ENCODE results near the gene HSPA8.

The HSPA8 gene

DNA sequence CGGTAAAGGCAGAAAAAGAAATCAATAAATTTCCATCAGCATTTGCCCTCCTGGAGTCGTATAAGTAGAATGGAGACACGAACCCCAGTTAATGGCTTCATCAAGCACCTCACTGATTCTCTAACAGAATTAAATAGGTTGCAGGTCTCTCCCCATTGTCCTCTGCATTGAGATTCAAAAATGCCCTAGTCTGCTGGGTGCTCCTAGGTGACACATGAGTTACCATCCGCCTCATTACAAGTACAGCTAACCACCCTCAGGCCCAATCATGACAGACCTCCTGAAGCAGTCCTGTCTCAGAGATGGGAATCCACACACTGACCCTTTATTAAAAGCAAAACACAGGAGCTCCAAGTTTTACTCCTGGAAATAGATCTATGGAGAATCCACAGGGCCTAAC lies 31.4 kb downstream of the HSPA8 start:
- TF ChIP-seq, protein P1, sequence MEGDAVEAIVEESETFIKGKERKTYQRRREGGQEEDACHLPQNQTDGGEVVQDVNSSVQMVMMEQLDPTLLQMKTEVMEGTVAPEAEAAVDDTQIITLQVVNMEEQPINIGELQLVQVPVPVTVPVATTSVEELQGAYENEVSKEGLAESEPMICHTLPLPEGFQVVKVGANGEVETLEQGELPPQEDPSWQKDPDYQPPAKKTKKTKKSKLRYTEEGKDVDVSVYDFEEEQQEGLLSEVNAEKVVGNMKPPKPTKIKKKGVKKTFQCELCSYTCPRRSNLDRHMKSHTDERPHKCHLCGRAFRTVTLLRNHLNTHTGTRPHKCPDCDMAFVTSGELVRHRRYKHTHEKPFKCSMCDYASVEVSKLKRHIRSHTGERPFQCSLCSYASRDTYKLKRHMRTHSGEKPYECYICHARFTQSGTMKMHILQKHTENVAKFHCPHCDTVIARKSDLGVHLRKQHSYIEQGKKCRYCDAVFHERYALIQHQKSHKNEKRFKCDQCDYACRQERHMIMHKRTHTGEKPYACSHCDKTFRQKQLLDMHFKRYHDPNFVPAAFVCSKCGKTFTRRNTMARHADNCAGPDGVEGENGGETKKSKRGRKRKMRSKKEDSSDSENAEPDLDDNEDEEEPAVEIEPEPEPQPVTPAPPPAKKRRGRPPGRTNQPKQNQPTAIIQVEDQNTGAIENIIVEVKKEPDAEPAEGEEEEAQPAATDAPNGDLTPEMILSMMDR (IDR thresholded peaks at IDR 0.05; ENCODE audit: low read depth, low read length, missing control alignments): no peak
- H3K4me3 ChIP-seq (ENCODE audit: low read depth, low read length): no peak overlapping the region
- no peak for DNase-seq (ENCODE audit: low read depth)

DNA sequence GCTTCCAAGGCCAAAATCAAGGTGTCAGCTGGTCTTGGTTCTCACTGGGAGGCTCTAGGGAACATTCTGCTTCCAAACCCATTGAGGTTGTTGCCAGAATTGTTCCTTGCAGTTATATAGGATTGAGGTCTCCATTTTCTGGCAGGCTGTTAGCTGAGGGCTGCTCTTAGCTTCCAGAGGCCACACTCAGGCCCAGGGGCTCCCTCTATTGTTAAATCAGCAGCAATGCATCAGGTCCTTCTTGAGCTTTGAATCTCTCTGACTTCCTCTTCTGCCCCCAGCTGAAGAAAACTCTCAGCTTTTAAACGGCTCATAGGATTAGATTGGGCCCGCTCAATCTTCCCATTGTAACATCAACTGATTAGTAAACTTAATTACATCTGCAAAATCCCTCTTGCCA lies 41.0 kb downstream of the HSPA8 start:
- TF ChIP-seq, protein P1 (IDR thresholded peaks at IDR 0.05; ENCODE audit: low read depth, low read length, missing control alignments): peak; percentile 80

DNA sequence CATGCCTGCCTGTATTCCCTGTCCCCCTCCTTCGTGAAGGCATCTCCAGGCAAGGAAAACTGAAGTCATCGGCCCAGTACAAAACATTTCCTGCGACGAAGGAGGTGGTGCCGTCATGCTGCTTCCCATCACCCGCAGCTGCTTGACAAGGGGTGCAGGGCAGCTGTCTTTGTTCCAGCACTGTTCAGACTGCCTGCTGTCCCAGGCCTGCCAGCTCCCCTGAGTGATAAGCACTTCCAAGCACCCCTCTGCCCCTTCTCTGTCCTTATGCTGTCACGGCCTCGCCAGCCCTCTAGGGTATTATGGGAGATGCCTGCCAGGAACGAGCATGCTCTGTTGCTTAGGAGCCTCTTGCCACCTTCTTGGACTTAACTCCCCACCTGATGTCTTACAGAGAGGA lies 43.2 kb downstream of the HSPA8 start:
- DNase-seq (ENCODE audit: low read depth): no peak
- TF ChIP-seq, protein P1 (IDR thresholded peaks at IDR 0.05; ENCODE audit: low read depth, low read length, missing control alignments): no peak
- H3K4me3 ChIP-seq (ENCODE audit: low read depth, low read length): no peak overlapping the region

More for the DNA sequence above, 41.0 kb downstream of the HSPA8 start:
- no peak overlapping the region for H3K4me3 ChIP-seq (ENCODE audit: low read depth, low read length)
- DNase-seq (ENCODE audit: low read depth): no peak

DNA sequence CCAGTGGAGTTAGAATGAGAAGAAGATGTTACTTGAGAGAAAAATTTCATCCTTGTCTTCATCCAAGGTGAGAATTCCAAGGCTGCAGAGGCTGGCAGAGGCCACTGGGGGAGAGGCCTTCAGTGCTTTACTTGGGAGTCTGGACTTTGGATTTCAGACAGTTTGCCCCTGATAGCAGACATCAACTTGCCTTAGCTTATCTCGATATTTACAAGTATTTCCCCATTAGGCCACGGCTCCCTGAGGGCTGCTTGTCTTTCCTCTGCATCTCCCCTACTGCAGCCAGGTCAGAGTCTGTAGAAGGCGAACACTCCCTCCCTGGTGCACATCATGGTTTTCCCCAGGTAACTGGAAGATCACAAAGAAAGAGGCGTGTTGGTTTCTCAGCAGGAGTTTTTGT lies 50.4 kb downstream of the HSPA8 start:
- TF ChIP-seq, protein P1 (IDR thresholded peaks at IDR 0.05; ENCODE audit: low read depth, low read length, missing control alignments): no peak
- DNase-seq (ENCODE audit: low read depth): no peak

More for the DNA sequence above, 50.4 kb downstream of the HSPA8 start:
- H3K4me3 ChIP-seq (ENCODE audit: low read depth, low read length): no peak overlapping the region

Measured in GM12864 (cell line).